GM12878 (cell line): ENCODE measurements around the gene GPC3. TPM values are rescaled to one million over a fixed set of nuclear protein-coding genes. Genes with fewer than 3 reads are reported as not detected.

ENCODE experiments used
- ATAC-seq: fragments of 200-7000 bp; cut with Tn5 transposase; 3 replicates; pipeline ENCODE4 v1.9.1; 2020; ENCODE audit warnings: mild to moderate bottlenecking, moderate library complexity
- BruUV-seq: library from RNA; stranded (reverse); fragments of 400-500 nt; replicated peaks from 2 replicates; lab custom pipeline; 2021; lab: Mats Ljungman, UMichigan
- CTCF ChIA-PET: fragments of 300-600 bp; sonication (Branson Sonifier 250); formaldehyde crosslinking; extraction: SDS; loops from one replicate; lab custom pipeline; 2021; ENCODE audit warnings: inconsistent platforms; lab: Yijun Ruan, JAX
- POLR2A ChIA-PET: fragments of 350-600 bp; formaldehyde crosslinking; extraction: SDS; loops from one replicate; lab custom pipeline; 2021; ENCODE audit warnings: inconsistent platforms; lab: Charles Lee
- RAD21 ChIA-PET: fragments of 300-600 bp; sonication (Branson Sonifier 250); formaldehyde crosslinking; loops from one replicate; lab custom pipeline; 2023; ENCODE audit warnings: antibody characterized with exemption; ENCODE audit not compliant: unreplicated experiment; lab: Charles Lee
- SMC1A ChIA-PET: fragments of 300-600 bp; sonication (Branson Sonifier 250); formaldehyde crosslinking; loops from one replicate; lab custom pipeline; 2023; ENCODE audit not compliant: unreplicated experiment, uncharacterized antibody; lab: Charles Lee
- DNase-seq: peaks from one replicate; pipeline ENCODE4 v3.0.0-alpha.2; 2011; ENCODE audit warnings: low read depth, low spot score
- FAIRE-seq: peaks from 3 replicates; lab custom pipeline; 2011; peaks lifted over from hg19 to GRCh38; lab: Jason Lieb, UNC
- H2AFZ ChIP-seq: 2 replicates; pipeline ENCODE4 v1.6.0; 2011; ENCODE audit warnings: low read depth, low read length, control low read depth; ENCODE audit not compliant: control insufficient read depth
- H3K27ac ChIP-seq: 2 replicates; pipeline ENCODE4 v1.5.1; 2011; ENCODE audit warnings: control low read depth; ENCODE audit not compliant: control insufficient read depth, insufficient read depth
- H3K27me3 ChIP-seq, 2 experiments: replicated peaks in 1 of 2; 2 replicates each; pipeline versions ENCODE4 v1.6.0 to v1.6.1; 2011; ENCODE audit warnings: low read length in 1 of 2; ENCODE audit not compliant: control insufficient read depth in 2 of 2, insufficient read depth in 2 of 2
- H3K36me3 ChIP-seq, 2 experiments: 2 replicates each; pipeline ENCODE4 v1.5.1; 2011; ENCODE audit warnings: low read length in 1 of 2; ENCODE audit not compliant: control insufficient read depth in 2 of 2, insufficient read depth in 2 of 2
- H3K4me1 ChIP-seq: 2 replicates; pipeline ENCODE4 v1.6.1; 2011; ENCODE audit warnings: mild to moderate bottlenecking, low read length, moderate library complexity, mixed read lengths; ENCODE audit not compliant: control insufficient read depth, insufficient read depth
- H3K4me2 ChIP-seq: 2 replicates; pipeline ENCODE4 v1.6.0; 2011; ENCODE audit warnings: control low read depth; ENCODE audit not compliant: control insufficient read depth, insufficient read depth
- H3K4me3 ChIP-seq: fragments of 200-600 bp; sonication (generic); 2 replicates; pipeline ENCODE4 v1.5.1; 2016
- H3K79me2 ChIP-seq: 2 replicates; pipeline ENCODE4 v1.6.0; 2011; ENCODE audit warnings: low read length; ENCODE audit not compliant: control insufficient read depth, insufficient read depth
- H3K9ac ChIP-seq: 2 replicates; pipeline ENCODE4 v1.8.0; 2011; ENCODE audit warnings: low read length, control low read depth, mixed read lengths; ENCODE audit not compliant: control insufficient read depth, insufficient read depth
- H3K9me3 ChIP-seq: replicated peaks from 3 replicates; pipeline ENCODE4 v1.5.1; 2011; ENCODE audit warnings: mild to moderate bottlenecking, low read length; ENCODE audit not compliant: control insufficient read depth, insufficient read depth
- H4K20me1 ChIP-seq: 2 replicates; pipeline ENCODE4 v1.6.0; 2011; ENCODE audit not compliant: control insufficient read depth, insufficient read depth
- BCL11A ChIP-seq: IDR thresholded peaks from 2 replicates; pipeline ENCODE4 v1.6.1; 2011; ENCODE audit warnings: low read depth, low read length
- BRCA1 ChIP-seq: IDR thresholded peaks from 2 replicates; pipeline ENCODE4 v1.6.1; 2011; ENCODE audit warnings: low read depth, low read length, improper control_type of control experiment
- CHD2 ChIP-seq: IDR thresholded peaks from 2 replicates; pipeline ENCODE4 v1.6.1; 2011; ENCODE audit warnings: low read depth, low read length, improper control_type of control experiment, borderline replicate concordance
- EGR1 ChIP-seq, 2 experiments: IDR thresholded peaks; 1 replicate in 1 of 2; 2 replicates in 1 of 2; pipeline ENCODE4 v1.6.1; 2011 to 2012; ENCODE audit warnings: low read depth in 2 of 2, low read length in 2 of 2, borderline replicate concordance in 1 of 2, mild to moderate bottlenecking in 1 of 2, moderate library complexity in 1 of 2
- ESRRA ChIP-seq: IDR thresholded peaks from 2 replicates; pipeline ENCODE4 v1.6.1; 2012; ENCODE audit warnings: mild to moderate bottlenecking, low read length, improper control_type of control experiment
- HDAC2 ChIP-seq: fragments of 200-600 bp; sonication (generic); IDR thresholded peaks from 2 replicates; pipeline ENCODE4 v1.6.1; 2017
- IRF4 ChIP-seq: IDR thresholded peaks from 2 replicates; pipeline ENCODE4 v1.6.1; 2011; ENCODE audit warnings: low read depth, low read length
- NBN ChIP-seq: fragments of 450-650 bp; IDR thresholded peaks from 2 replicates; pipeline ENCODE4 v1.6.1; 2016
- NFYB ChIP-seq: IDR thresholded peaks from 2 replicates; pipeline ENCODE4 v1.6.1; 2011; ENCODE audit warnings: low read depth, mild to moderate bottlenecking, low read length, improper control_type of control experiment, moderate library complexity; ENCODE audit not compliant: insufficient read depth
- PBX3 ChIP-seq: IDR thresholded peaks from 2 replicates; pipeline ENCODE4 v1.6.1; 2011; ENCODE audit warnings: mild to moderate bottlenecking, low read depth, low read length, moderate library complexity; ENCODE audit not compliant: insufficient replicate concordance
- PML ChIP-seq: IDR thresholded peaks from 2 replicates; pipeline ENCODE4 v1.6.1; 2012; ENCODE audit warnings: low read length, inconsistent platforms
- RELB ChIP-seq: fragments of 450-650 bp; IDR thresholded peaks from 2 replicates; pipeline ENCODE4 v1.6.1; 2017; ENCODE audit warnings: low read depth, mild to moderate bottlenecking, moderate library complexity
- RFX5 ChIP-seq: IDR thresholded peaks from 2 replicates; pipeline ENCODE4 v1.6.1; 2011; ENCODE audit warnings: low read depth, low read length, improper control_type of control experiment
- TBL1XR1 ChIP-seq: IDR thresholded peaks from 2 replicates; pipeline ENCODE4 v1.6.1; 2012; ENCODE audit warnings: low read depth, low read length, improper control_type of control experiment
- WRNIP1 ChIP-seq: IDR thresholded peaks from 2 replicates; pipeline ENCODE4 v1.6.1; 2011; ENCODE audit warnings: low read depth, low read length, improper control_type of control experiment, borderline replicate concordance
- YBX1 ChIP-seq: fragments of 450-650 bp; IDR thresholded peaks from 2 replicates; pipeline ENCODE4 v1.6.1; 2016; ENCODE audit warnings: antibody characterized with exemption
- ZSCAN29 ChIP-seq: fragments of 450-650 bp; IDR thresholded peaks from 2 replicates; pipeline ENCODE4 v1.6.1; 2017; ENCODE audit warnings: mild to moderate bottlenecking, moderate library complexity
- WGBS: methylation state at CpG from one replicate; pipeline ENCODE4 v1.1.6; 2016; ENCODE audit warnings: low lambda C conversion rate; ENCODE audit not compliant: insufficient replicate concordance, insufficient coverage; ENCODE audit errors: missing lambda C conversion rate; 5-methylcytosine and 5-hydroxymethylcytosine counted together
- in situ Hi-C: fragments of 300-500 bp; cut with MboI; formaldehyde crosslinking; loops from 9 replicates; pipeline ENCODE4 v1.14.3; 2018; ENCODE audit warnings: mixed read lengths
- intact Hi-C: fragments of 100-400 bp; cut with micrococcal nuclease; formaldehyde crosslinking; loops from one replicate; pipeline ENCODE4 v1.14.2; 2022; ENCODE audit not compliant: unreplicated experiment
- polyA plus RNA-seq, 11 experiments: library from polyadenylated mRNA; depleted of rRNA in 4 of 11; unstranded in 6 of 11; stranded (reverse) in 5 of 11; fragments of >200 nt; fragmentation: Nextera tagmentation in 4 of 11; fragmentation: Illumina TruSeq in 1 of 11; extraction: Ambion mirVana in 4 of 11; extraction: Trizol in 1 of 11; gene quantifications; 1 replicate in 1 of 11; 2 replicates in 10 of 11; pipeline versions ENCODE4 v1.2.1 to v1.2.3, GENCODE V29; 2011 to 2016; ENCODE audit warnings: inconsistent platforms in 2 of 11, missing spikeins in 2 of 11, low read depth in 1 of 11
- total RNA-seq, 4 experiments: library from RNA; depleted of rRNA in 3 of 4; stranded (reverse); fragments of >200 nt in 3 of 4; fragmentation: Illumina TruSeq in 1 of 4; extraction: Trizol in 1 of 4; gene quantifications; 2 replicates each; pipeline versions ENCODE4 v1.2.1 to v1.2.3, GENCODE V29; 2013 to 2021
- TF ChIP-seq, protein P1 (sequence below): fragments of 450-650 bp; IDR thresholded peaks from 2 replicates; pipeline ENCODE4 v1.6.1; 2016; ENCODE audit warnings: mild to moderate bottlenecking

GPC3 gene
- total and polyA plus RNA-seq, 10 of the 15 experiments (the other 5 are each of a cell fraction or from before 2014, with no cell fraction given), result 0.09 to 0.82 TPM; not detected in 8

DNA sequence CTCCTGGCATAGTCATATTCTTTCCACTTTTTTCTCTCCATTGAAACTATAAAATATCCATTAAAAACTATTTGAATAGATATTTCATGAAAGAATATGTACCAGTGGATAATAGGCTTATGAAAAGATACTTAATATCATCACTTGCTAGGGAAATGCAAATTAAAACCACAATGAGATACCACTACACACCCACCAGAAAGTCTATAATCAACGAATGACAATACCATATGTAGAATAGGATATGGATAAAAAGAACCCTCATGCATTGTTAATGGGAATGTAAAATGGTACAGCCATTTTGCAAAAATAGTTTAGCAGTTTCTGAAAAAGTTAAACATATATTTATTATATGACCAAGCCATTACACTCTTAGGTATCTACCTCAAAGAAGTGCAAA is 351.4 kb downstream of the GPC3 start:
- ATAC-seq, result no peak
- Histone ChIP-seq H3K9ac (no peak overlapping the region), H4K20me1 (no peaks in the 10 kb centered on the region), H3K4me2 (no peak overlapping the region), H3K36me3 (no peaks in the 10 kb centered on the region), H3K79me2 (no peaks in the 10 kb centered on the region), H3K9me3 (no peaks in the 10 kb centered on the region), H3K4me1 (no peaks in the 10 kb centered on the region), H2AFZ (no peak overlapping the region), H3K4me3 (no peak overlapping the region), H3K27me3 (no peaks in the 10 kb centered on the region), H3K27ac (no peak overlapping the region)
- no TSS peak for BruUV-seq
- intact Hi-C loops (no loop called here), in situ Hi-C loops (no loop called here)
- ChIA-PET CTCF (no interaction called here), RAD21 (no interaction called here), SMC1A (no interaction called here), POLR2A (no interaction called here)
- TF ChIP-seq IRF4 (no peak), ZSCAN29 (no peak), NFYB (no peak), ESRRA (no peak), PML (no peak), BRCA1 (no peak), HDAC2 (no peak), EGR1 (IDR thresholded peaks at IDR 0.05; ENCODE audit: borderline replicate concordance in 1 of 2, low read depth in 2 of 2, low read length in 2 of 2) (no peak)
- 0% methylated on average over 1 of the region's 1 CpG for WGBS
- FAIRE-seq, result no peak
- DNase-seq, result no peak

GRCh38 chrX:133633162-133633561 is 352.2 kb downstream of the GPC3 start:
- no peaks in the 10 kb centered on the region for H4K20me1 ChIP-seq
- no peaks in the 10 kb centered on the region for H3K27me3 ChIP-seq
- no peak overlapping the region for H2AFZ ChIP-seq
- FAIRE-seq (no peak), DNase-seq (no peak), ATAC-seq (no peak)
- no peaks in the 10 kb centered on the region for H3K36me3 ChIP-seq
- H3K4me3 ChIP-seq, result no peak overlapping the region
- no peak overlapping the region for H3K27ac ChIP-seq
- RAD21 ChIA-PET, result no interaction called here
- intact Hi-C loops (no loop called here), in situ Hi-C loops (no loop called here)
- no peak overlapping the region for H3K4me2 ChIP-seq
- H3K9ac ChIP-seq, result no peak overlapping the region
- no peaks in the 10 kb centered on the region for H3K79me2 ChIP-seq
- no peaks in the 10 kb centered on the region for H3K9me3 ChIP-seq
- SMC1A ChIA-PET, result no interaction called here
- H3K4me1 ChIP-seq, result no peaks in the 10 kb centered on the region
- BruUV-seq, result no TSS peak
- CTCF ChIA-PET, result no interaction called here
- POLR2A ChIA-PET, result no interaction called here
- TF ChIP-seq RFX5 (no peak), NBN (no peak), WRNIP1 (no peak), CHD2 (no peak), RELB (no peak), YBX1 (no peak), PBX3 (no peak), BCL11A (no peak), HDAC2 (no peak), TBL1XR1 (no peak)
- TF ChIP-seq, protein P1, sequence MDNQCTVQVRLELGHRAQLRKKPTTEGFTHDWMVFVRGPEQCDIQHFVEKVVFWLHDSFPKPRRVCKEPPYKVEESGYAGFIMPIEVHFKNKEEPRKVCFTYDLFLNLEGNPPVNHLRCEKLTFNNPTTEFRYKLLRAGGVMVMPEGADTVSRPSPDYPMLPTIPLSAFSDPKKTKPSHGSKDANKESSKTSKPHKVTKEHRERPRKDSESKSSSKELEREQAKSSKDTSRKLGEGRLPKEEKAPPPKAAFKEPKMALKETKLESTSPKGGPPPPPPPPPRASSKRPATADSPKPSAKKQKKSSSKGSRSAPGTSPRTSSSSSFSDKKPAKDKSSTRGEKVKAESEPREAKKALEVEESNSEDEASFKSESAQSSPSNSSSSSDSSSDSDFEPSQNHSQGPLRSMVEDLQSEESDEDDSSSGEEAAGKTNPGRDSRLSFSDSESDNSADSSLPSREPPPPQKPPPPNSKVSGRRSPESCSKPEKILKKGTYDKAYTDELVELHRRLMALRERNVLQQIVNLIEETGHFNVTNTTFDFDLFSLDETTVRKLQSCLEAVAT, result no peak
